DND-41 (cell line): ENCODE data around the gene APELA.

Source experiments
- ATAC-seq: fragments of 200-7000 bp; cut with Tn5 transposase; 3 replicates; pipeline ENCODE4 v1.9.1; 2021; ENCODE audit warnings: low read depth; ENCODE audit not compliant: insufficient read depth
- DNase-seq: peaks from one replicate; pipeline ENCODE4 v3.0.0-alpha.2; 2020
- H2AFZ ChIP-seq: 2 replicates; pipeline ENCODE4 v1.6.0; 2012; ENCODE audit warnings: low read depth, low read length
- H3K27ac ChIP-seq: 2 replicates; pipeline ENCODE4 v1.5.1; 2012; ENCODE audit warnings: low read length, inconsistent platforms
- H3K27me3 ChIP-seq: fragments of 200-600 bp; sonication (generic); 2 replicates; pipeline ENCODE4 v1.6.0; 2012; ENCODE audit warnings: low read length, mild to moderate bottlenecking, inconsistent platforms; ENCODE audit not compliant: insufficient read depth, poor library complexity
- H3K36me3 ChIP-seq: 2 replicates; pipeline ENCODE4 v1.5.1; 2012; ENCODE audit warnings: low read length, inconsistent platforms; ENCODE audit not compliant: insufficient read depth
- H3K4me1 ChIP-seq: 2 replicates; pipeline ENCODE4 v1.5.1; 2012; ENCODE audit warnings: mild to moderate bottlenecking, low read length; ENCODE audit not compliant: insufficient read depth
- H3K4me2 ChIP-seq: 2 replicates; pipeline ENCODE4 v1.6.0; 2012; ENCODE audit warnings: mild to moderate bottlenecking, moderate library complexity, low read length, inconsistent platforms; ENCODE audit not compliant: insufficient read depth
- H3K4me3 ChIP-seq, 2 experiments: fragments of 200-600 bp in 1 of 2; shearing (Covaris generic) in 1 of 2; 2 replicates each; pipeline ENCODE4 v1.5.1; 2012 to 2016; ENCODE audit warnings: inconsistent platforms in 2 of 2, low read length in 2 of 2, mild to moderate bottlenecking in 2 of 2, low read depth in 1 of 2, moderate library complexity in 1 of 2
- H3K79me2 ChIP-seq: 2 replicates; pipeline ENCODE4 v1.6.0; 2012; ENCODE audit warnings: low read length, inconsistent platforms; ENCODE audit not compliant: insufficient read depth
- H3K9ac ChIP-seq: 2 replicates; pipeline ENCODE4 v1.6.0; 2012; ENCODE audit warnings: low read depth, mild to moderate bottlenecking, inconsistent platforms, low read length, moderate library complexity
- H3K9me3 ChIP-seq: 2 replicates; pipeline ENCODE4 v1.5.1; 2012; ENCODE audit warnings: low read length, moderate library complexity, mild to moderate bottlenecking, inconsistent platforms; ENCODE audit not compliant: insufficient read depth, severe bottlenecking
- H4K20me1 ChIP-seq: 2 replicates; pipeline ENCODE4 v1.6.0; 2012; ENCODE audit warnings: low read length; ENCODE audit not compliant: insufficient read depth
- CTCF ChIP-seq: IDR thresholded peaks from 2 replicates; pipeline ENCODE4 v1.5.1; 2012; ENCODE audit warnings: borderline replicate concordance, low read length, moderate library complexity, mild to moderate bottlenecking; ENCODE audit not compliant: poor library complexity, severe bottlenecking; ENCODE audit errors: extremely low read depth
- EZH2 ChIP-seq: IDR thresholded peaks from 3 replicates; pipeline ENCODE4 v1.6.1; 2012; ENCODE audit warnings: borderline replicate concordance, low read depth, mild to moderate bottlenecking, moderate library complexity, low read length, inconsistent platforms; ENCODE audit not compliant: severe bottlenecking

APELA gene

GRCh38 chr4:164876700-164877324 lies at the start of gene APELA:
TSS of gene APELA (plus strand) at chr4:164877178. CDS start at chr4:164877332, 154 bp downstream.
- Histone ChIP-seq H3K27me3 (no peaks in the 10 kb centered on the region), H3K9ac (no peak within 1 kb of the TSS), H3K9me3 (no peaks in the 10 kb centered on the region), H3K4me3 (no peak within 1 kb of the TSS), H3K79me2 (no peaks in the 10 kb centered on the region), H2AFZ (no peak within 1 kb of the TSS), H4K20me1 (no peaks in the 10 kb centered on the region), H3K4me2 (no peak within 1 kb of the TSS), H3K4me1 (no peaks in the 10 kb centered on the region), H3K36me3 (no peaks in the 10 kb centered on the region), H3K27ac (no peak within 1 kb of the TSS)
- DNase-seq (no peak), ATAC-seq (no peak)
- TF ChIP-seq EZH2 (no peak), CTCF (no peak)

GRCh38 chr4:164828955-164829354 lies 48.0 kb upstream of the APELA start:
- H3K27ac ChIP-seq = no peak overlapping the region
- no peak overlapping the region for H3K9ac ChIP-seq
- no peaks in the 10 kb centered on the region for H3K79me2 ChIP-seq
- TF ChIP-seq CTCF (no peak), EZH2 (no peak)
- DNase-seq (no peak), ATAC-seq (no peak)
- no peaks in the 10 kb centered on the region for H3K9me3 ChIP-seq
- H3K36me3 ChIP-seq = no peaks in the 10 kb centered on the region
- H3K4me3 ChIP-seq = no peak overlapping the region
- H3K4me2 ChIP-seq = no peak overlapping the region
- no peak overlapping the region for H2AFZ ChIP-seq
- H3K27me3 ChIP-seq = no peaks in the 10 kb centered on the region
- H3K4me1 ChIP-seq = no peaks in the 10 kb centered on the region
- no peaks in the 10 kb centered on the region for H4K20me1 ChIP-seq

- DNase-seq = no peak
- ATAC-seq = no peak
- no peaks in the 10 kb centered on the region for H4K20me1 ChIP-seq
- no peak overlapping the region for H3K9ac ChIP-seq
- H3K9me3 ChIP-seq = no peaks in the 10 kb centered on the region
- no peak overlapping the region for H3K4me3 ChIP-seq
- H2AFZ ChIP-seq = no peak overlapping the region
- H3K27me3 ChIP-seq = no peaks in the 10 kb centered on the region
- no peaks in the 10 kb centered on the region for H3K4me1 ChIP-seq
- no peak for TF ChIP-seq EZH2
- no peak for TF ChIP-seq CTCF
- no peaks in the 10 kb centered on the region for H3K79me2 ChIP-seq
- H3K27ac ChIP-seq = no peak overlapping the region
- no peaks in the 10 kb centered on the region for H3K36me3 ChIP-seq
- H3K4me2 ChIP-seq = no peak overlapping the region
These were observed 30.4 kb upstream of the APELA start for GRCh38 chr4:164846566-164846965.
